GM23338 (cell line): ENCODE results near the gene XCL2. TPM values are rescaled to one million over a fixed set of nuclear protein-coding genes. Genes with fewer than 3 reads are reported as not detected.

Source experiments
- ATAC-seq: fragments of 200-7000 bp; cut with Tn5 transposase; 3 replicates; pipeline ENCODE4 v1.9.1; 2020
- DNase-seq: peaks from one replicate; pipeline ENCODE4 v3.0.0-alpha.2; 2015; ENCODE audit warnings: low spot score
- H2AFZ ChIP-seq: fragments of 200-600 bp; sonication (generic); 2 replicates; pipeline ENCODE4 v1.8.0; 2016; ENCODE audit warnings: antibody characterized with exemption, mild to moderate bottlenecking, moderate library complexity
- H3F3A ChIP-seq: fragments of 200-600 bp; sonication (generic); replicated peaks from 2 replicates; pipeline ENCODE4 v1.8.0; 2017; ENCODE audit warnings: antibody characterized with exemption, mixed run types, low read depth
- H3K27ac ChIP-seq: fragments of 200-600 bp; sonication (generic); 2 replicates; pipeline ENCODE4 v1.6.1; 2016; ENCODE audit warnings: low read depth
- H3K27me3 ChIP-seq: fragments of 200-600 bp; sonication (generic); 2 replicates; pipeline ENCODE4 v1.8.0; 2016; ENCODE audit warnings: mild to moderate bottlenecking, mixed run types, moderate library complexity; ENCODE audit not compliant: insufficient read depth
- H3K36me3 ChIP-seq: fragments of 200-600 bp; sonication (generic); 2 replicates; pipeline ENCODE4 v1.8.0; 2016; ENCODE audit warnings: mild to moderate bottlenecking; ENCODE audit not compliant: insufficient read depth
- H3K4me1 ChIP-seq: fragments of 200-600 bp; sonication (generic); 2 replicates; pipeline ENCODE4 v1.8.0; 2016; ENCODE audit warnings: mild to moderate bottlenecking, moderate library complexity; ENCODE audit not compliant: insufficient read depth
- H3K4me2 ChIP-seq: fragments of 200-600 bp; sonication (generic); 2 replicates; pipeline ENCODE4 v1.7.1; 2017; ENCODE audit warnings: mixed run types
- H3K4me3 ChIP-seq: fragments of 200-600 bp; sonication (generic); 2 replicates; pipeline ENCODE4 v1.6.1; 2016; ENCODE audit warnings: mixed run types
- H3K79me2 ChIP-seq: fragments of 200-600 bp; sonication (generic); replicated peaks from 2 replicates; pipeline ENCODE4 v1.8.0; 2017; ENCODE audit warnings: mild to moderate bottlenecking; ENCODE audit not compliant: insufficient read depth
- H3K9me2 ChIP-seq: fragments of 200-600 bp; sonication (generic); 2 replicates; pipeline ENCODE4 v1.8.0; 2017; ENCODE audit not compliant: insufficient read depth
- H4K20me1 ChIP-seq: fragments of 200-600 bp; sonication (generic); replicated peaks from 2 replicates; pipeline ENCODE4 v1.8.0; 2017; ENCODE audit warnings: mild to moderate bottlenecking; ENCODE audit not compliant: insufficient read depth
- H3K27ac Mint-ChIP-seq: 2 replicates; pipeline ENCODE4 v1.8.0; 2020; ENCODE audit warnings: inconsistent platforms, mild to moderate bottlenecking, moderate library complexity, mixed read lengths
- H3K27me3 Mint-ChIP-seq: 3 replicates; pipeline ENCODE4 v1.8.0; 2022; ENCODE audit warnings: low read depth, mild to moderate bottlenecking, moderate library complexity, mixed read lengths, inconsistent platforms; ENCODE audit not compliant: insufficient read depth, poor library complexity
- H3K36me3 Mint-ChIP-seq: 3 replicates; pipeline ENCODE4 v1.8.0; 2021; ENCODE audit warnings: low read depth, mild to moderate bottlenecking, inconsistent platforms, moderate library complexity, mixed read lengths
- H3K4me1 Mint-ChIP-seq: 3 replicates; pipeline ENCODE4 v1.8.0; 2020; ENCODE audit warnings: mild to moderate bottlenecking, inconsistent platforms, mixed read lengths
- H3K4me3 Mint-ChIP-seq: 3 replicates; pipeline ENCODE4 v1.8.0; 2021; ENCODE audit warnings: moderate library complexity, mild to moderate bottlenecking, inconsistent platforms, mixed read lengths
- H3K9me3 Mint-ChIP-seq: 3 replicates; pipeline ENCODE4 v1.8.0; 2020; ENCODE audit warnings: moderate library complexity, mild to moderate bottlenecking, inconsistent platforms, mixed read lengths
- CREB1 ChIP-seq: fragments of 250-450 bp; sonication (Bioruptor Pico); IDR thresholded peaks from 2 replicates; pipeline ENCODE4 v1.5.0; 2020; ENCODE audit warnings: low read depth, mild to moderate bottlenecking, moderate library complexity
- EZH2 ChIP-seq: fragments of 200-600 bp; sonication (generic); IDR thresholded peaks from one replicate; pipeline ENCODE4 v1.8.0; 2017; ENCODE audit warnings: antibody characterized with exemption, mild to moderate bottlenecking, low read depth; ENCODE audit not compliant: unreplicated experiment
- EZH2phosphoT487 ChIP-seq: fragments of 200-600 bp; sonication (generic); IDR thresholded peaks from one replicate; pipeline ENCODE4 v1.8.1; 2018; ENCODE audit warnings: antibody characterized with exemption; ENCODE audit not compliant: unreplicated experiment
- JUNB ChIP-seq: IDR thresholded peaks from one replicate; pipeline ENCODE4 v1.6.1; 2016; ENCODE audit warnings: antibody characterized with exemption; ENCODE audit not compliant: unreplicated experiment
- NANOG ChIP-seq: IDR thresholded peaks from 2 replicates; pipeline ENCODE4 v1.6.1; 2016; ENCODE audit warnings: antibody characterized with exemption, borderline replicate concordance
- POLR2AphosphoS5 ChIP-seq: IDR thresholded peaks from 2 replicates; pipeline ENCODE4 v1.6.1; 2016; ENCODE audit warnings: antibody characterized with exemption, low read depth
- STAT1 ChIP-seq: IDR thresholded peaks from one replicate; pipeline ENCODE4 v1.6.1; 2016; ENCODE audit warnings: antibody characterized with exemption; ENCODE audit not compliant: unreplicated experiment
- ZNF114 ChIP-seq: fragments of 250-450 bp; sonication (Bioruptor Pico); IDR thresholded peaks from 2 replicates; pipeline ENCODE4 v1.5.0; 2020; ENCODE audit warnings: mild to moderate bottlenecking, moderate library complexity
- ZNF331 ChIP-seq: fragments of 250-450 bp; sonication (Bioruptor Pico); IDR thresholded peaks from 2 replicates; pipeline ENCODE4 v1.5.0; 2020; ENCODE audit warnings: low read depth, mild to moderate bottlenecking, moderate library complexity
- polyA plus RNA-seq: library from polyadenylated mRNA; unstranded; fragments of >200 nt; fragmentation: Nextera tagmentation; extraction: Ambion mirVana; gene quantifications from 2 replicates; pipeline ENCODE4 v1.2.1, GENCODE V29; 2016
- total RNA-seq: library from RNA; depleted of rRNA; stranded (reverse); fragments of >200 nt; shearing (Covaris generic); gene quantifications from 2 replicates; pipeline ENCODE4 v1.2.3, GENCODE V29; 2014; rRNA removed
- TF ChIP-seq, protein P1 (sequence below), 2 experiments: fragments of 200-600 bp in 1 of 2; sonication (generic) in 1 of 2; conservative IDR thresholded peaks; 2 replicates each; pipeline versions ENCODE4 v1.5.1 to v1.6.1; 2016 to 2017; ENCODE audit warnings: antibody characterized with exemption in 2 of 2, low read depth in 2 of 2, mild to moderate bottlenecking in 2 of 2, moderate library complexity in 1 of 2
- TF ChIP-seq, protein P2 (sequence below): fragments of 250-450 bp; sonication (Bioruptor Pico); IDR thresholded peaks from 2 replicates; pipeline ENCODE4 v1.5.0; 2020; ENCODE audit warnings: mild to moderate bottlenecking, moderate library complexity

XCL2 gene
- total and polyA plus RNA-seq, 2 experiments from 2014 or later: not detected

DNA sequence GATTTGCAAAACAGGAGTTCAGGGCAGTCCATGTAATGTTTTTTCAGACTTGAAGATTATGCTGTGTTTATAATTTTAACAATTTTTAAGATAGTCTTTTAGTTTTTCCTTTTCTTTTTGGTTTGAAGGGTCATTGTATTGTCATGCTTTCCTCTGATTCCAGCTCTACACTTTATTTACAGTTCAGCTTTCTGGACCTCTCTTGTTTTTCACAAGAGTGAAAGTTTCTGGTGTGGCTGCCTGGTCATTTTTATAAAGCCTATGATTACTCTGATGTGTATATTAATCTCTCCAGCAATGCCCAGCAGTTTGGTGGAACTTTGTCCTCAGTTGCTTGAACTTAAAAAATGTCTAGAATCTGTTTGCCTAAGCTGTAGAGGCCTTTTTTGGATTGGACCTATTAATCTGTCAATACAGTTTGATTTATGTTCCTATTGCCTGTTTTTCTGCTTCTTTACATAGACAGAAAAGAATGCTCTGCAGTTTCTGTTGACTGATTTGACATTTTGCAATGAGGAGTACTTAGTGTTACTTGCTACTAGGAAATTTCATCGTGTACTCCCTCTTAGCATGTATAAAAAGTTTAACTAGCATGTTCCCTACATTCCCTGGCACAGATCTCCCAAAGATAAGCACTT is 52.2 kb downstream of the XCL2 start:
- ATAC-seq (no peak), DNase-seq (no peak)
- TF ChIP-seq NANOG (no peak), CREB1 (CRISPR knock-in tag) (no peak), JUNB (no peak), STAT1 (no peak), POLR2AphosphoS5 (no peak), EZH2phosphoT487 (no peak), ZNF114 (CRISPR knock-in tag) (no peak), ZNF331 (CRISPR knock-in tag) (no peak), EZH2 (no peak)
- TF ChIP-seq, protein P1, sequence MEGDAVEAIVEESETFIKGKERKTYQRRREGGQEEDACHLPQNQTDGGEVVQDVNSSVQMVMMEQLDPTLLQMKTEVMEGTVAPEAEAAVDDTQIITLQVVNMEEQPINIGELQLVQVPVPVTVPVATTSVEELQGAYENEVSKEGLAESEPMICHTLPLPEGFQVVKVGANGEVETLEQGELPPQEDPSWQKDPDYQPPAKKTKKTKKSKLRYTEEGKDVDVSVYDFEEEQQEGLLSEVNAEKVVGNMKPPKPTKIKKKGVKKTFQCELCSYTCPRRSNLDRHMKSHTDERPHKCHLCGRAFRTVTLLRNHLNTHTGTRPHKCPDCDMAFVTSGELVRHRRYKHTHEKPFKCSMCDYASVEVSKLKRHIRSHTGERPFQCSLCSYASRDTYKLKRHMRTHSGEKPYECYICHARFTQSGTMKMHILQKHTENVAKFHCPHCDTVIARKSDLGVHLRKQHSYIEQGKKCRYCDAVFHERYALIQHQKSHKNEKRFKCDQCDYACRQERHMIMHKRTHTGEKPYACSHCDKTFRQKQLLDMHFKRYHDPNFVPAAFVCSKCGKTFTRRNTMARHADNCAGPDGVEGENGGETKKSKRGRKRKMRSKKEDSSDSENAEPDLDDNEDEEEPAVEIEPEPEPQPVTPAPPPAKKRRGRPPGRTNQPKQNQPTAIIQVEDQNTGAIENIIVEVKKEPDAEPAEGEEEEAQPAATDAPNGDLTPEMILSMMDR (conservative IDR thresholded peaks at IDR 0.05; ENCODE audit: low read depth in 2 of 2): no peak
- TF ChIP-seq, protein P2, sequence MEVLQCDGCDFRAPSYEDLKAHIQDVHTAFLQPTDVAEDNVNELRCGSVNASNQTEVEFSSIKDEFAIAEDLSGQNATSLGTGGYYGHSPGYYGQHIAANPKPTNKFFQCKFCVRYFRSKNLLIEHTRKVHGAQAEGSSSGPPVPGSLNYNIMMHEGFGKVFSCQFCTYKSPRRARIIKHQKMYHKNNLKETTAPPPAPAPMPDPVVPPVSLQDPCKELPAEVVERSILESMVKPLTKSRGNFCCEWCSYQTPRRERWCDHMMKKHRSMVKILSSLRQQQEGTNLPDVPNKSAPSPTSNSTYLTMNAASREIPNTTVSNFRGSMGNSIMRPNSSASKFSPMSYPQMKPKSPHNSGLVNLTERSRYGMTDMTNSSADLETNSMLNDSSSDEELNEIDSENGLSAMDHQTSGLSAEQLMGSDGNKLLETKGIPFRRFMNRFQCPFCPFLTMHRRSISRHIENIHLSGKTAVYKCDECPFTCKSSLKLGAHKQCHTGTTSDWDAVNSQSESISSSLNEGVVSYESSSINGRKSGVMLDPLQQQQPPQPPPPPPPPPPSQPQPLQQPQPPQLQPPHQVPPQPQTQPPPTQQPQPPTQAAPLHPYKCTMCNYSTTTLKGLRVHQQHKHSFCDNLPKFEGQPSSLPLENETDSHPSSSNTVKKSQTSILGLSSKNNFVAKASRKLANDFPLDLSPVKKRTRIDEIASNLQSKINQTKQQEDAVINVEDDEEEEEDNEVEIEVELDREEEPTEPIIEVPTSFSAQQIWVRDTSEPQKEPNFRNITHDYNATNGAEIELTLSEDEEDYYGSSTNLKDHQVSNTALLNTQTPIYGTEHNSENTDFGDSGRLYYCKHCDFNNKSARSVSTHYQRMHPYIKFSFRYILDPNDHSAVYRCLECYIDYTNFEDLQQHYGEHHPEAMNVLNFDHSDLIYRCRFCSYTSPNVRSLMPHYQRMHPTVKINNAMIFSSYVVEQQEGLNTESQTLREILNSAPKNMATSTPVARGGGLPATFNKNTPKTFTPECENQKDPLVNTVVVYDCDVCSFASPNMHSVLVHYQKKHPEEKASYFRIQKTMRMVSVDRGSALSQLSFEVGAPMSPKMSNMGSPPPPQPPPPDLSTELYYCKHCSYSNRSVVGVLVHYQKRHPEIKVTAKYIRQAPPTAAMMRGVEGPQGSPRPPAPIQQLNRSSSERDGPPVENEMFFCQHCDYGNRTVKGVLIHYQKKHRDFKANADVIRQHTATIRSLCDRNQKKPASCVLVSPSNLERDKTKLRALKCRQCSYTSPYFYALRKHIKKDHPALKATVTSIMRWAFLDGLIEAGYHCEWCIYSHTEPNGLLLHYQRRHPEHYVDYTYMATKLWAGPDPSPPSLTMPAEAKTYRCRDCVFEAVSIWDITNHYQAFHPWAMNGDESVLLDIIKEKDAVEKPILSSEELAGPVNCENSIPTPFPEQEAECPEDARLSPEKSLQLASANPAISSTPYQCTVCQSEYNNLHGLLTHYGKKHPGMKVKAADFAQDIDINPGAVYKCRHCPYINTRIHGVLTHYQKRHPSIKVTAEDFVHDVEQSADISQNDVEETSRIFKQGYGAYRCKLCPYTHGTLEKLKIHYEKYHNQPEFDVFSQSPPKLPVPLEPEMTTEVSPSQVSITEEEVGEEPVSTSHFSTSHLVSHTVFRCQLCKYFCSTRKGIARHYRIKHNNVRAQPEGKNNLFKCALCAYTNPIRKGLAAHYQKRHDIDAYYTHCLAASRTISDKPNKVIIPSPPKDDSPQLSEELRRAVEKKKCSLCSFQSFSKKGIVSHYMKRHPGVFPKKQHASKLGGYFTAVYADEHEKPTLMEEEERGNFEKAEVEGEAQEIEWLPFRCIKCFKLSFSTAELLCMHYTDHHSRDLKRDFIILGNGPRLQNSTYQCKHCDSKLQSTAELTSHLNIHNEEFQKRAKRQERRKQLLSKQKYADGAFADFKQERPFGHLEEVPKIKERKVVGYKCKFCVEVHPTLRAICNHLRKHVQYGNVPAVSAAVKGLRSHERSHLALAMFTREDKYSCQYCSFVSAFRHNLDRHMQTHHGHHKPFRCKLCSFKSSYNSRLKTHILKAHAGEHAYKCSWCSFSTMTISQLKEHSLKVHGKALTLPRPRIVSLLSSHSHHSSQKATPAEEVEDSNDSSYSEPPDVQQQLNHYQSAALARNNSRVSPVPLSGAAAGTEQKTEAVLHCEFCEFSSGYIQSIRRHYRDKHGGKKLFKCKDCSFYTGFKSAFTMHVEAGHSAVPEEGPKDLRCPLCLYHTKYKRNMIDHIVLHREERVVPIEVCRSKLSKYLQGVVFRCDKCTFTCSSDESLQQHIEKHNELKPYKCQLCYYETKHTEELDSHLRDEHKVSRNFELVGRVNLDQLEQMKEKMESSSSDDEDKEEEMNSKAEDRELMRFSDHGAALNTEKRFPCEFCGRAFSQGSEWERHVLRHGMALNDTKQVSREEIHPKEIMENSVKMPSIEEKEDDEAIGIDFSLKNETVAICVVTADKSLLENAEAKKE (CRISPR knock-in tag): no peak
- no peaks in the 10 kb centered on the region for H4K20me1 ChIP-seq
- H3K27me3 Mint-ChIP-seq: no peaks in the 10 kb centered on the region
- H3K4me1 ChIP-seq: no peaks in the 10 kb centered on the region
- no peaks in the 10 kb centered on the region for H3K36me3 Mint-ChIP-seq
- no peaks in the 10 kb centered on the region for H3F3A ChIP-seq
- H3K36me3 ChIP-seq: no peaks in the 10 kb centered on the region
- no peaks in the 10 kb centered on the region for H3K27me3 ChIP-seq
- no peak overlapping the region for H2AFZ ChIP-seq
- H3K27ac ChIP-seq: no peak overlapping the region
- no peak overlapping the region for H3K4me3 Mint-ChIP-seq
- H3K79me2 ChIP-seq: no peaks in the 10 kb centered on the region
- H3K9me3 Mint-ChIP-seq: no peaks in the 10 kb centered on the region
- H3K4me3 ChIP-seq: no peak overlapping the region
- H3K4me1 Mint-ChIP-seq: no peaks in the 10 kb centered on the region
- no peaks in the 10 kb centered on the region for H3K9me2 ChIP-seq
- no peak overlapping the region for H3K27ac Mint-ChIP-seq
- no peak overlapping the region for H3K4me2 ChIP-seq

Other genes starting within 250 kb of the XCL2 start
- gene XCL1, start 32.6 kb upstream of the XCL2 start, total RNA-seq: not detected in 2 replicates
- 0.24 and 0.89 TPM in 2 replicates for gene XCL1, start 32.6 kb upstream of the XCL2 start, polyA plus RNA-seq
- not detected in 2 replicates for gene DPT, start 185.2 kb upstream of the XCL2 start, total RNA-seq
- not detected in 2 replicates for gene DPT, start 185.2 kb upstream of the XCL2 start, polyA plus RNA-seq